B cell (primary cell): ENCODE data around the gene SZT2. TPM values are rescaled to one million over a fixed set of nuclear protein-coding genes. Genes with fewer than 3 reads are reported as not detected.

Experiments
- ATAC-seq: fragments of 200-7000 bp; cut with Tn5 transposase; one replicate; pipeline ENCODE4 v1.10.0; 2021; ENCODE audit warnings: low read depth, mild to moderate bottlenecking, moderate number of reproducible peaks, moderate library complexity
- CTCF ChIA-PET: fragments of 350-600 bp; sonication (Branson Sonifier 250); formaldehyde crosslinking; loops from one replicate; lab custom pipeline; 2021; ENCODE audit warnings: antibody characterized with exemption, inconsistent platforms; lab: Charles Lee
- POLR2A ChIA-PET: fragments of 350-600 bp; sonication (Branson Sonifier 250); formaldehyde crosslinking; loops from one replicate; lab custom pipeline; 2021; ENCODE audit warnings: antibody characterized with exemption; lab: Charles Lee
- DNase-seq: peaks from one replicate; pipeline ENCODE4 v3.0.0; 2013
- H2AFZ ChIP-seq: 2 replicates; pipeline ENCODE4 v1.6.1; 2012; ENCODE audit warnings: mild to moderate bottlenecking, low read depth, low read length; ENCODE audit not compliant: insufficient read depth, poor library complexity, severe bottlenecking
- H3K27ac ChIP-seq, 2 donors: 1 replicate in 1 of 2; 2 replicates in 1 of 2; pipeline ENCODE4 v1.5.1; 2012 to 2013; ENCODE audit warnings: low read length in 2 of 2, mild to moderate bottlenecking in 2 of 2, moderate library complexity in 1 of 2
- H3K27me3 ChIP-seq, 4 experiments: fragments of 200-600 bp in 1 of 4; sonication (generic) in 1 of 4; replicated peaks in 1 of 4; 1 replicate in 2 of 4; 2 replicates in 2 of 4; pipeline versions ENCODE4 v1.6.1 to v1.7.0; 2013 to 2016; ENCODE audit warnings: low read length in 3 of 4, mild to moderate bottlenecking in 2 of 4, mixed read lengths in 1 of 4, moderate library complexity in 1 of 4; ENCODE audit not compliant: insufficient read depth in 4 of 4, control insufficient read depth in 3 of 4; ENCODE audit errors: control extremely low read depth in 1 of 4
- H3K36me3 ChIP-seq, 2 experiments: replicated peaks in 1 of 2; 1 replicate in 1 of 2; 2 replicates in 1 of 2; pipeline versions ENCODE4 v1.6.1 to v1.7.1; 2013; ENCODE audit warnings: low read length in 1 of 2; ENCODE audit not compliant: insufficient read depth in 2 of 2, control insufficient read depth in 1 of 2; ENCODE audit errors: control extremely low read depth in 1 of 2, extremely low read depth in 1 of 2
- H3K4me1 ChIP-seq, 2 donors: fragments of 200-600 bp in 1 of 2; sonication (generic) in 1 of 2; 1 replicate in 1 of 2; 2 replicates in 1 of 2; pipeline versions ENCODE4 v1.5.1 to v1.6.1; 2013 to 2017; ENCODE audit warnings: low read length in 2 of 2; ENCODE audit not compliant: control insufficient read depth in 2 of 2, insufficient read depth in 2 of 2
- H3K4me2 ChIP-seq: replicated peaks from 2 replicates; pipeline ENCODE3; 2012; ENCODE audit warnings: mild to moderate bottlenecking, low read depth, low read length; ENCODE audit not compliant: poor library complexity, severe bottlenecking
- H3K4me3 ChIP-seq, 5 experiments: fragments of 200-600 bp in 1 of 5; sonication (generic) in 1 of 5; 1 replicate in 3 of 5; 2 replicates in 2 of 5; pipeline versions ENCODE4 v1.5.1 to v1.7.0; 2011 to 2016; ENCODE audit warnings: low read length in 4 of 5, mild to moderate bottlenecking in 4 of 5, low read depth in 2 of 5, control low read depth in 1 of 5, moderate library complexity in 1 of 5; ENCODE audit not compliant: insufficient read depth in 1 of 5; ENCODE audit errors: control extremely low read depth in 1 of 5, extremely low read depth in 1 of 5
- H3K79me2 ChIP-seq: fragments of 200-600 bp; sonication (generic); one replicate; pipeline ENCODE4 v1.6.0; 2016; ENCODE audit warnings: low read length; ENCODE audit not compliant: control insufficient read depth, insufficient read depth
- H3K9ac ChIP-seq: fragments of 200-600 bp; sonication (generic); 2 replicates; pipeline ENCODE4 v1.6.1; 2017; ENCODE audit warnings: mild to moderate bottlenecking, low read length, moderate library complexity
- H3K9me3 ChIP-seq, 3 donors: one replicate each; pipeline versions ENCODE4 v1.6.1 to v1.7.1; 2013; ENCODE audit warnings: low read length in 2 of 3; ENCODE audit not compliant: control insufficient read depth in 2 of 3, insufficient read depth in 1 of 3; ENCODE audit errors: control extremely low read depth in 1 of 3
- H4K20me1 ChIP-seq: 2 replicates; pipeline ENCODE4 v1.6.0; 2012; ENCODE audit warnings: mild to moderate bottlenecking, low read length; ENCODE audit not compliant: insufficient read depth, control insufficient read depth, poor library complexity, severe bottlenecking
- H3K27ac Mint-ChIP-seq: one replicate; pipeline ENCODE4 v1.8.0; 2021; ENCODE audit warnings: mixed read lengths
- H3K27me3 Mint-ChIP-seq: one replicate; pipeline ENCODE4 v1.8.0; 2021; ENCODE audit warnings: mixed read lengths
- H3K4me1 Mint-ChIP-seq: one replicate; pipeline ENCODE4 v1.8.0; 2021; ENCODE audit warnings: mixed read lengths
- H3K4me3 Mint-ChIP-seq: one replicate; pipeline ENCODE4 v1.8.0; 2021; ENCODE audit warnings: mixed read lengths
- H3K9me3 Mint-ChIP-seq: one replicate; pipeline ENCODE4 v1.8.0; 2022; ENCODE audit warnings: mixed read lengths; ENCODE audit not compliant: insufficient read depth
- EZH2 ChIP-seq: IDR thresholded peaks from 2 replicates; pipeline ENCODE4 v1.6.1; 2012; ENCODE audit warnings: borderline replicate concordance, low read depth, mild to moderate bottlenecking, moderate library complexity, low read length; ENCODE audit not compliant: insufficient read depth, poor library complexity, severe bottlenecking
- WGBS: methylation state at CpG from one replicate; pipeline ENCODE4 v1.1.5; 2013; ENCODE audit warnings: missing lambda C conversion rate; ENCODE audit not compliant: insufficient coverage; 5-methylcytosine and 5-hydroxymethylcytosine counted together
- intact Hi-C: fragments of 100-400 bp; cut with micrococcal nuclease; formaldehyde crosslinking; loops from one replicate; pipeline ENCODE4 v1.10.0; 2022
- polyA plus RNA-seq: library from polyadenylated mRNA; depleted of rRNA; stranded (reverse); fragments of >200 nt; gene quantifications from 2 replicates; pipeline ENCODE4 v1.2.3, GENCODE V29; 2012
- total RNA-seq, 2 donors: library from RNA; stranded (reverse); fragments of 120-200 nt in 1 of 2; gene quantifications; 1 replicate in 1 of 2; 2 replicates in 1 of 2; pipeline versions ENCODE4 v1.2.3 to v1.2.4, GENCODE V29; 2013 to 2022
- TF ChIP-seq, protein P1 (sequence below): fragments of 200-600 bp; IDR thresholded peaks from one replicate; pipeline ENCODE4 v1.8.0; 2022; ENCODE audit warnings: antibody characterized with exemption, mild to moderate bottlenecking

SZT2 gene
- total and polyA plus RNA-seq, 2 donors (not counting 1 experiment from before 2014, with no cell fraction given): 41.4 to 197 TPM

DNA sequence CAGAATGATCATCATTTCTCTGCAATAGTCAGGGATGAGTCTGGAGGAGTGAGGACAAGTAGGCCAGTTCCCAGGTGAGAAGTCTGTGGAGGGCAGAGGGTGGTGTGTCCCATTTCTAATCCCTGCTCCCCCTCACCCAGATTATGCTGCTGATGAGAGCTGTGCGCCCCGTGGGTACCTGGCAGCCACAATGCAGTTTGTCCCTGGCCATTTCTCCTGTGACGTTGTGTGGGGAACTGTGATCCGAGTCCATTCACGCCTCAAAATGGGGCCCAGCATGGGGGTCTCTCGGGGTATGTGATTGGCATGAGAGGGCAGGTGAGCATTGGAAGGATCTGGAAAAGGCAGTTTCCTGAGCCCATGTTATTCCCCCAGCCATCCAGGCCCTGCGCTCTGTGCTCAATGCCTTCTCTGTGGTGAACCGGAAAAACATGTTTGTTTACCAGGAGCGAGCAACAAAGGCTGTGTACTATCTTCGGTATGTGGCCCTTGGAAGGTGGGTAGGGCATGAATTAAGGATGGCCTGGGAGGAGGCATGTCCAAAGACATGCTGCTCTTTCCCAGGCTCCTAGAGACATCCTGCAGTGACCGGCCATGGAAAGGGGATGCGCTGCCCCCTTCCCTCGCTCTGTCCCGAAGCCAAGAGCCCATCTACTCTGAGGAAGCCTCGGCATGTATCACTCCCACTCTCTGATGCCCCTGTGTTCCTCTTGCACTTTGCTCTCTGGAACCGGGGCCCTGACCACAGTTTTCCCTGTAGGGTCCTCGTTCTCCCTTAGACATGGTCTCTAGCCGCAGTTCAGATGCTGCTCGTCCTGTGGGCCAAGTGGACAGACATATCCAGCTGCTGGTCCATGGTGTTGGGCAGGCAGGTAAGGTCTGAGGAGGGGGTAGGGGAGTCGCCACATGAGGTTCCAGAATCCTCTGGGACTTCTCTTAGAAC lies 47.6 kb downstream of the SZT2 start:
- H3K27ac Mint-ChIP-seq: no peak overlapping the region
- H3K4me3 ChIP-seq: no peak overlapping the region
- POLR2A ChIA-PET: no interaction called here
- H4K20me1 ChIP-seq: no peaks in the 10 kb centered on the region
- ATAC-seq: no peak
- H3K9ac ChIP-seq: no peak overlapping the region
- no peak overlapping the region for H3K27ac ChIP-seq
- H3K9me3 ChIP-seq: peaks cover 0 to 3% (median 0%) of the 10 kb centered on the region in 3 donors
- intact Hi-C loops: no loop called here
- WGBS: 98% methylated on average over 19 of the region's 20 CpGs
- no peaks in the 10 kb centered on the region for H3K4me1 ChIP-seq
- TF ChIP-seq, protein P1, sequence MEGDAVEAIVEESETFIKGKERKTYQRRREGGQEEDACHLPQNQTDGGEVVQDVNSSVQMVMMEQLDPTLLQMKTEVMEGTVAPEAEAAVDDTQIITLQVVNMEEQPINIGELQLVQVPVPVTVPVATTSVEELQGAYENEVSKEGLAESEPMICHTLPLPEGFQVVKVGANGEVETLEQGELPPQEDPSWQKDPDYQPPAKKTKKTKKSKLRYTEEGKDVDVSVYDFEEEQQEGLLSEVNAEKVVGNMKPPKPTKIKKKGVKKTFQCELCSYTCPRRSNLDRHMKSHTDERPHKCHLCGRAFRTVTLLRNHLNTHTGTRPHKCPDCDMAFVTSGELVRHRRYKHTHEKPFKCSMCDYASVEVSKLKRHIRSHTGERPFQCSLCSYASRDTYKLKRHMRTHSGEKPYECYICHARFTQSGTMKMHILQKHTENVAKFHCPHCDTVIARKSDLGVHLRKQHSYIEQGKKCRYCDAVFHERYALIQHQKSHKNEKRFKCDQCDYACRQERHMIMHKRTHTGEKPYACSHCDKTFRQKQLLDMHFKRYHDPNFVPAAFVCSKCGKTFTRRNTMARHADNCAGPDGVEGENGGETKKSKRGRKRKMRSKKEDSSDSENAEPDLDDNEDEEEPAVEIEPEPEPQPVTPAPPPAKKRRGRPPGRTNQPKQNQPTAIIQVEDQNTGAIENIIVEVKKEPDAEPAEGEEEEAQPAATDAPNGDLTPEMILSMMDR: no peak
- TF ChIP-seq EZH2: no peak
- CTCF ChIA-PET: interaction anchor here (0.7 kb wide), 1 partner anchor 82 kb away, joined by 3 read pairs; no protein-coding TSS in a partner anchor
- DNase-seq: no peak
- no peaks in the 10 kb centered on the region for H3K4me1 Mint-ChIP-seq
- H3K27me3 Mint-ChIP-seq: no peaks in the 10 kb centered on the region
- no peaks in the 10 kb centered on the region for H3K9me3 Mint-ChIP-seq
- no peak overlapping the region for H3K4me3 Mint-ChIP-seq
- no peaks in the 10 kb centered on the region for H3K79me2 ChIP-seq
- H2AFZ ChIP-seq: no peak overlapping the region
- no peaks in the 10 kb centered on the region for H3K27me3 ChIP-seq
- H3K36me3 ChIP-seq: peaks cover 0 to 73% of the 10 kb centered on the region in 2 experiments
- no peak overlapping the region for H3K4me2 ChIP-seq

DNA sequence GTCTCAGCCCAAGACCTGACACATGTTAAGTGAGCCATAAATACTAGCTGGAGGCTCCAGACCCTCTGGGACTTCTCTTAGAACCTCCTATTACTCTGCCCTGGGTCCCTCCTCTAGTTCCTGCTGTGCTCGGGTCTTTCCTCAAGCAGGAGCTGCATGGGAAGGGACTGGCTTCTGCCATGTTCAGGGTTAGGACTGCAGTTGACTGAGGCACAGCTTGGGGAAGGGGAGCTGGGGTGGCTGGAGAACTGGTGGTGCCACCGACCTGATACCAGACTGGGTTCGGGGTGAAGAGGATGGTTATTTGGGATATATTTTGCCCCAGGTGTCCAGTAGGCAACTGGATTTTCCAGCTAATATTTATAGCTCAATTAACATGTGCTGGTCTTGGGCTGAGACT lies 48.3 kb downstream of the SZT2 start:
- Histone ChIP-seq H3K4me3 (no peak overlapping the region), H3K79me2 (no peaks in the 10 kb centered on the region), H2AFZ (no peak overlapping the region), H3K4me1 (no peaks in the 10 kb centered on the region), H3K9ac (no peak overlapping the region), H3K27ac (no peak overlapping the region), H3K4me2 (no peak overlapping the region), H3K27me3 (no peaks in the 10 kb centered on the region), H3K36me3 (peaks cover 0 to 73% of the 10 kb centered on the region in 2 experiments), H3K9me3 (peaks cover 0 to 3% (median 0%) of the 10 kb centered on the region in 3 donors), H4K20me1 (no peaks in the 10 kb centered on the region)
- ChIA-PET POLR2A (no interaction called here), CTCF (interaction anchor here (0.5 to 0.7 kb wide), 2 partner anchors 83 to 674 kb away, joined by 3 read pairs; no protein-coding TSS in a partner anchor)
- no peak for TF ChIP-seq EZH2
- TF ChIP-seq, protein P1: no peak
- intact Hi-C loops: no loop called here
- Mint-ChIP-seq H3K4me1 (no peaks in the 10 kb centered on the region), H3K9me3 (no peaks in the 10 kb centered on the region), H3K27me3 (no peaks in the 10 kb centered on the region), H3K4me3 (no peak overlapping the region), H3K27ac (peak overlapping the region; percentile 26)
- WGBS: 100% methylated on average over 2 of the region's 3 CpGs
- ATAC-seq (no peak), DNase-seq (no peak)
